Measurements from ENCODE around the gene DENND1A. TPM values are rescaled to one million over a fixed set of nuclear protein-coding genes. Genes with fewer than 3 reads are reported as not detected.

DENND1A gene
- total RNA-seq, 1 experiment from 2014 or later = 13.0 TPM

DNA sequence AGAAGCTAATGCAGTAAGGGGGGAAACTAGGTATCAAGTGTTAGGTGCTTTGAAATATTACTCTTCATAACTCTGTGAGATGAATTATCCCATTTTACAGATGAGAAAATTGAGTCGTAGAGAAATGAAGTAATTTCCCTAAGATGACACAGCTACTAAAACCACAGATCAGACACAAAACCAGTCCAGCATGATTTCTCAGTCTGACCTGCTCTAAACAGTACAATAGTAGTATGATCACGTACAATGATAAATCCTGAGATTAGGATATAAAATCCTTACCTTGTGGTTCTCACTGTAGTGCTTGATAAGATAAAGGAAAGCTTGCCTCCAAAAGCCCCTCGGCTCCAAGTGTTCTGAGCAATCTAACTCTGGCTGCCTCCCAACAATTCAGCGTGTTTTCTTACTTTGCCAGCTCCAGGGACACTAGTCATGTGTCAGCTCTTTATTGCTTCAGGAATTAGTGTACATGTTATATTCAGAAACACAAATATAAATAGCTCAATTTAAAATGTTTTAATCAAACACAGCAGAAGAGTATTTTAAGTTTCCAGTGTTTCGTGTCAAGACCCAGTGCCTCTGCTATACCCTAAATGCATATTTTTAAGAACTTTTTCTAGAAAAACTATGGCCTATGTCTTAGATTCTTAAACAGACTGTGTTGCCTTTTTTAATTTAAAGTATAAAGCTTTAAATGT, 243.6 kb downstream of the DENND1A start:
- Mint-ChIP-seq H3K36me3 (ENCODE audit: insufficient read depth, unreplicated experiment) (no peaks in the 10 kb centered on the region), H3K4me3 (ENCODE audit: low read depth, unreplicated experiment) (no peak overlapping the region), H3K4me1 (ENCODE audit: low read depth, unreplicated experiment) (peaks cover 36% of the 10 kb centered on the region), H3K27me3 (ENCODE audit: unreplicated experiment) (no peaks in the 10 kb centered on the region), H3K27ac (ENCODE audit: unreplicated experiment) (peak overlapping the region; percentile 24), H3K9me3 (ENCODE audit: low read depth, unreplicated experiment) (peaks cover 3% of the 10 kb centered on the region)
- intact Hi-C loops (cut with micrococcal nuclease; ENCODE audit: unreplicated experiment) = no loop called here
- DNase-seq = peak; percentile 14
- BruUV-seq (replicated peaks) = no TSS peak
- TF ChIP-seq, protein P1, sequence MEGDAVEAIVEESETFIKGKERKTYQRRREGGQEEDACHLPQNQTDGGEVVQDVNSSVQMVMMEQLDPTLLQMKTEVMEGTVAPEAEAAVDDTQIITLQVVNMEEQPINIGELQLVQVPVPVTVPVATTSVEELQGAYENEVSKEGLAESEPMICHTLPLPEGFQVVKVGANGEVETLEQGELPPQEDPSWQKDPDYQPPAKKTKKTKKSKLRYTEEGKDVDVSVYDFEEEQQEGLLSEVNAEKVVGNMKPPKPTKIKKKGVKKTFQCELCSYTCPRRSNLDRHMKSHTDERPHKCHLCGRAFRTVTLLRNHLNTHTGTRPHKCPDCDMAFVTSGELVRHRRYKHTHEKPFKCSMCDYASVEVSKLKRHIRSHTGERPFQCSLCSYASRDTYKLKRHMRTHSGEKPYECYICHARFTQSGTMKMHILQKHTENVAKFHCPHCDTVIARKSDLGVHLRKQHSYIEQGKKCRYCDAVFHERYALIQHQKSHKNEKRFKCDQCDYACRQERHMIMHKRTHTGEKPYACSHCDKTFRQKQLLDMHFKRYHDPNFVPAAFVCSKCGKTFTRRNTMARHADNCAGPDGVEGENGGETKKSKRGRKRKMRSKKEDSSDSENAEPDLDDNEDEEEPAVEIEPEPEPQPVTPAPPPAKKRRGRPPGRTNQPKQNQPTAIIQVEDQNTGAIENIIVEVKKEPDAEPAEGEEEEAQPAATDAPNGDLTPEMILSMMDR (IDR thresholded peaks at IDR 0.05; ENCODE audit: unreplicated experiment) = no peak
- CTCF ChIA-PET = no interaction called here

DNA sequence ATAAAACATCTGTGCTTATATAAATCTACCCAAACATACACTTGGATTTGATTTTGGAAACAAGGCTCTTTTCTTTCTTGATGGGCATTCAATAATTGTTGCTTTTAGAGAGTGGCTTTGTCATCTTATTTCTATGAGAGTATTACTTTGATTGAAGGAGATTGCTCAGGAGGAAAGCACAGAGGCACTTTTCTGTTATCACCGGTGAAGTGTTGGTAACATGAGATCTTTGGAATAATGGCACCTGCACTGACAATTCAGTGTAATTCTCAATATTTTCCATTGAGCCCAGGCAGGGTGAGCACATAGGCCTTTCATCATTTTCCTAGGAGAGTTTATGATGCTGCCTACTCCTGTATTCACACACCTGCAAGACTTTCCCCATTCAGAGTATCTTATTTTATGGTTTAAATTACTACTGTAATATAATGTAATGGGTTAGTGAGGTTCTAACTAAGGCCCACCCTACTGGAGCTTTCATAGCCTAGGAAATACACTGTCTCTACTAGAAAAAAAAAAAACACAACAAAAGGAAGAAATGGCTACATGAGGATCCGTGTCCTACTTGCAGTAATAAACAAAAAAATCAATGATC, 244.3 kb downstream of the DENND1A start:
- no peak overlapping the region for H3K4me3 Mint-ChIP-seq (ENCODE audit: low read depth, unreplicated experiment)

DNA sequence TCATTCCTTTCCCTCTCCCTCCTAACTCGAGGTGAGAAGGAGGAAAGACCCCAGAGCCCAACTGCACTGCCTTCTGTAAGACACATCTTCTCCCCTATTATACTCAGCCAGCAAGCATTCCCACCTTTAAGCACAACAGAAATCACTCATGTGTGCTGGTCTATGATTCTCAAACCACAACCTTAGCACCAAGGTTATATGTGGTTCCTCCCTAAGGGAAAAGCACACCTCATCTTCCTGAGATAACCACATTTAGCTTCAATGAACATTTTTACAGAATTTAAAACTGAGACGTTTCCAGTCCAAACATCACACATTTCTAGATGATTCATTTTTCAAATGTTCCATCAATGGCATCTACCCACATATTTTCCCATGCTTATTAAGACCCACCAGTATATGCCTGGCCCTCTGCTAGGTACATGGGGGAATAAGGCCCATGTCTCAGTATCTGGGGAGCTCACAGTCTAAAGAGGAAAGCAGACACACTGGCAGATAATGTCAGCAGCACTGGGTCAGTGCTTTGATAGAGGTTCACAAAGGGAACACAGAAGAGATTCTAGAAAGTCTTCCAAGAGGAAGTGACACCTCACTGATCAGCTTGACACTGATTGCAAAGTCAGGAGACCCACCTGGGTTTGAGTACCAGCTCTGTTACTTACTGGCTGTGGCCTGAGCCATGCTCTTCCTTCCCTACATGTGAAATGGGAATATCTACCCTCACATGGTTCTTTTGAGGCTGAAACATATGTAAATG, 245.4 kb downstream of the DENND1A start:
- peaks cover 36% of the 10 kb centered on the region for H3K4me1 Mint-ChIP-seq (ENCODE audit: low read depth, unreplicated experiment)
- TF ChIP-seq, protein P1 (IDR thresholded peaks at IDR 0.05; ENCODE audit: unreplicated experiment) = no peak
- intact Hi-C loops (cut with micrococcal nuclease; ENCODE audit: unreplicated experiment) = no loop called here
- peaks cover 5% of the 10 kb centered on the region for H3K36me3 Mint-ChIP-seq (ENCODE audit: insufficient read depth, unreplicated experiment)
- no TSS peak for BruUV-seq (replicated peaks)
- H3K27ac Mint-ChIP-seq (ENCODE audit: unreplicated experiment) = no peak overlapping the region
- no peak for DNase-seq
- H3K9me3 Mint-ChIP-seq (ENCODE audit: low read depth, unreplicated experiment) = peaks cover 7% of the 10 kb centered on the region
- CTCF ChIA-PET = no interaction called here
- H3K4me3 Mint-ChIP-seq (ENCODE audit: low read depth, unreplicated experiment) = no peak overlapping the region
- no peaks in the 10 kb centered on the region for H3K27me3 Mint-ChIP-seq (ENCODE audit: unreplicated experiment)

More for the DNA sequence above, 244.3 kb downstream of the DENND1A start:
- Mint-ChIP-seq H3K27me3 (ENCODE audit: unreplicated experiment) (no peaks in the 10 kb centered on the region), H3K36me3 (ENCODE audit: insufficient read depth, unreplicated experiment) (peaks cover 5% of the 10 kb centered on the region), H3K9me3 (ENCODE audit: low read depth, unreplicated experiment) (peaks cover 7% of the 10 kb centered on the region), H3K4me1 (ENCODE audit: low read depth, unreplicated experiment) (peaks cover 36% of the 10 kb centered on the region), H3K27ac (ENCODE audit: unreplicated experiment) (no peak overlapping the region)
- CTCF ChIA-PET = no interaction called here
- TF ChIP-seq, protein P1 (IDR thresholded peaks at IDR 0.05; ENCODE audit: unreplicated experiment) = no peak
- intact Hi-C loops (cut with micrococcal nuclease; ENCODE audit: unreplicated experiment) = no loop called here
- DNase-seq = no peak
- no TSS peak for BruUV-seq (replicated peaks)

DNA sequence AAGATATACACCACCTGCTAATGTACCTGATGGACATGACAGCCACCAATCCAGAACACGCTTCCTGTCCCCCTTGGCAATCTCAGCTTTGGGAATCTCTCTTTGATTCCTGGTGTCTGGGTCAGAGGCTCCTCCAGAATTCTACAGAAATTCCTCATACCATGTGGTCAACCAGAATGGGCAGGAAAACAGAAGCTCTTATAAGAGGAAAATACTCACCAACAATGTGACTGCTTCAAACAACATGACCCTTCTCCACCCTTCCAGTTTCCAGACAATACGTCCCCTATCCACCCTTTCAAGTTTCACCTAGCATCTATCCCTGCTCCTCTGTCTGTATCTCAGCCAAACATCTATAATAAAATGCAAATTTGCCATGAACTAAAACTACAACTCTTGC, 247.2 kb downstream of the DENND1A start:
- intact Hi-C loops (cut with micrococcal nuclease; ENCODE audit: unreplicated experiment) = no loop called here
- DNase-seq = no peak
- CTCF ChIA-PET = no interaction called here
- Mint-ChIP-seq H3K9me3 (ENCODE audit: low read depth, unreplicated experiment) (peaks cover 7% of the 10 kb centered on the region), H3K4me3 (ENCODE audit: low read depth, unreplicated experiment) (no peak overlapping the region), H3K27me3 (ENCODE audit: unreplicated experiment) (no peaks in the 10 kb centered on the region), H3K27ac (ENCODE audit: unreplicated experiment) (no peak overlapping the region), H3K36me3 (ENCODE audit: insufficient read depth, unreplicated experiment) (peaks cover 5% of the 10 kb centered on the region), H3K4me1 (ENCODE audit: low read depth, unreplicated experiment) (peaks cover 30% of the 10 kb centered on the region)
- no TSS peak for BruUV-seq (replicated peaks)
- TF ChIP-seq, protein P1 (IDR thresholded peaks at IDR 0.05; ENCODE audit: unreplicated experiment) = no peak

Measured in Calu3 (cell line).